WTC11 (cell line): ENCODE measurements around the gene NR3C1. TPM values are rescaled to one million over a fixed set of nuclear protein-coding genes. Genes with fewer than 3 reads are reported as not detected.

Source experiments
- ATAC-seq: fragments of 200-7000 bp; cut with Tn5 transposase; 2 replicates; pipeline ENCODE4 v1.10.0; 2021; ENCODE audit warnings: mild to moderate bottlenecking, moderate library complexity
- CTCF ChIA-PET: fragments of 300-600 bp; sonication (Branson Sonifier 250); formaldehyde crosslinking; loops from one replicate; lab custom pipeline; 2021; ENCODE audit warnings: antibody characterized with exemption; lab: Charles Lee
- POLR2A ChIA-PET: fragments of 350-600 bp; sonication (Branson Sonifier 250); formaldehyde crosslinking; loops from one replicate; lab custom pipeline; 2021; ENCODE audit warnings: antibody characterized with exemption; lab: Charles Lee
- DNase-seq: peaks from one replicate; pipeline ENCODE4 v3.0.0; 2021; ENCODE audit warnings: low spot score
- H3K27ac Mint-ChIP-seq: 2 replicates; pipeline ENCODE4 v1.8.0; 2021; ENCODE audit warnings: mixed read lengths
- H3K27me3 Mint-ChIP-seq: 2 replicates; pipeline ENCODE4 v1.8.0; 2021; ENCODE audit warnings: low read depth, mild to moderate bottlenecking, moderate library complexity, mixed read lengths
- H3K36me3 Mint-ChIP-seq: 2 replicates; pipeline ENCODE4 v1.8.0; 2021; ENCODE audit warnings: mixed read lengths
- H3K4me1 Mint-ChIP-seq: 2 replicates; pipeline ENCODE4 v1.8.0; 2022; ENCODE audit warnings: mixed read lengths
- H3K4me3 Mint-ChIP-seq: 2 replicates; pipeline ENCODE4 v1.8.0; 2021; ENCODE audit warnings: mild to moderate bottlenecking, moderate library complexity, mixed read lengths
- H3K9me3 Mint-ChIP-seq: 2 replicates; pipeline ENCODE4 v1.8.0; 2021; ENCODE audit warnings: mixed read lengths
- CDX4 ChIP-seq: fragments of 250-450 bp; sonication (Bioruptor Pico); IDR thresholded peaks from 2 replicates; pipeline ENCODE4 v1.9.0; 2021; ENCODE audit warnings: moderate library complexity, mild to moderate bottlenecking, inconsistent platforms, borderline replicate concordance
- GABPB1 ChIP-seq: sonication (generic); formaldehyde crosslinking; IDR thresholded peaks from 2 replicates; pipeline ENCODE4 v1.8.1; 2023; ENCODE audit warnings: mild to moderate bottlenecking, missing genetic modification reagents
- MLX ChIP-seq: sonication (generic); formaldehyde crosslinking; IDR thresholded peaks from 2 replicates; pipeline ENCODE4 v1.8.1; 2023; ENCODE audit warnings: mild to moderate bottlenecking, missing genetic modification reagents, moderate library complexity
- MYBL2 ChIP-seq: sonication (generic); formaldehyde crosslinking; IDR thresholded peaks from 2 replicates; pipeline ENCODE4 v1.8.1; 2023; ENCODE audit warnings: mild to moderate bottlenecking, moderate library complexity, missing genetic modification reagents
- NFATC4 ChIP-seq: fragments of 250-450 bp; sonication (Bioruptor Pico); IDR thresholded peaks from 2 replicates; pipeline ENCODE4 v1.9.0; 2021; ENCODE audit warnings: mild to moderate bottlenecking
- NR2C2 ChIP-seq: sonication (generic); formaldehyde crosslinking; IDR thresholded peaks from 2 replicates; pipeline ENCODE4 v1.8.0; 2022; ENCODE audit warnings: mild to moderate bottlenecking, missing genetic modification reagents
- PRDM15 ChIP-seq: sonication (generic); formaldehyde crosslinking; IDR thresholded peaks from 2 replicates; pipeline ENCODE4 v1.8.0; 2022; ENCODE audit warnings: missing genetic modification reagents
- ZBTB21 ChIP-seq: sonication (generic); formaldehyde crosslinking; IDR thresholded peaks from 2 replicates; pipeline ENCODE4 v1.8.1; 2023; ENCODE audit warnings: mild to moderate bottlenecking, missing genetic modification reagents, borderline replicate concordance
- ZBTB43 ChIP-seq: sonication (generic); formaldehyde crosslinking; IDR thresholded peaks from 2 replicates; pipeline ENCODE4 v1.8.1; 2023; ENCODE audit warnings: mild to moderate bottlenecking, missing genetic modification reagents
- ZNF425 ChIP-seq: fragments of 250-450 bp; sonication (Bioruptor Pico); conservative IDR thresholded peaks from 2 replicates; pipeline ENCODE4 v1.9.0; 2021; ENCODE audit warnings: mild to moderate bottlenecking
- ZNF512 ChIP-seq: sonication (generic); formaldehyde crosslinking; IDR thresholded peaks from 2 replicates; pipeline ENCODE4 v1.8.1; 2022; ENCODE audit warnings: missing genetic modification reagents, borderline replicate concordance
- ZNF532 ChIP-seq: fragments of 250-450 bp; sonication (Bioruptor Pico); IDR thresholded peaks from 2 replicates; pipeline ENCODE4 v1.9.0; 2021; ENCODE audit warnings: mild to moderate bottlenecking, borderline replicate concordance
- total RNA-seq: library from RNA; stranded (reverse); gene quantifications from 3 replicates; pipeline ENCODE4 v1.2.3, GENCODE V29; 2021

The NR3C1 gene
- total RNA-seq, 1 experiment from 2014 or later: 15.0 TPM

GRCh38 chr5:143405063-143405848 is 1.8 kb upstream of the NR3C1 start (continued):
- TF ChIP-seq GABPB1 (CRISPR knock-in tag) (peak; percentile 52; the same call in 1 of the 2 replicates), ZNF532 (CRISPR knock-in tag) (0 out of 2 replicates have a peak, but pooled peaks have one; percentile 46), ZNF512 (no peak), ZNF425 (0 out of 2 replicates have a peak, but pooled peaks have one; percentile 32), MLX (CRISPR knock-in tag) (no peak), NR2C2 (no peak)

GRCh38 chr5:143404416-143405062 is 1.1 kb upstream of the NR3C1 start:
- ChIA-PET POLR2A (no interaction called here), CTCF (interaction anchor here (0.6 to 1.8 kb wide), 8 partner anchors 28 to 564 kb away, joined by 3 to 6 read pairs (median 4); no protein-coding TSS in a partner anchor)
- Mint-ChIP-seq H3K27me3 (peaks cover 34% of the 10 kb centered on the region), H3K4me1 (peaks cover 31% of the 10 kb centered on the region), H3K36me3 (no peaks in the 10 kb centered on the region), H3K4me3 (peak overlapping the region; percentile 83), H3K27ac (no peak overlapping the region), H3K9me3 (peaks cover 7% of the 10 kb centered on the region)
- DNase-seq (peak; percentile 59), ATAC-seq (peak; percentile 46)
- 0 out of 2 replicates have a peak, but pooled peaks have one; percentile 26 for TF ChIP-seq ZBTB43
- no peak for TF ChIP-seq CDX4 (CRISPR knock-in tag)

- peak; percentile 1; the same call in 1 of the 2 replicates for ATAC-seq
- TF ChIP-seq ZBTB21 (CRISPR knock-in tag) (no peak), NFATC4 (CRISPR knock-in tag) (no peak), PRDM15 (CRISPR knock-in tag) (no peak), MYBL2 (CRISPR knock-in tag) (no peak)
- Mint-ChIP-seq H3K36me3 (no peaks in the 10 kb centered on the region), H3K4me1 (peaks cover 44% of the 10 kb centered on the region), H3K9me3 (peaks cover 7% of the 10 kb centered on the region), H3K4me3 (peak overlapping the region; percentile 74), H3K27me3 (peaks cover 34% of the 10 kb centered on the region), H3K27ac (no peak overlapping the region)
- DNase-seq: no peak
- ChIA-PET CTCF (interaction anchor here (0.6 to 1.8 kb wide), 10 partner anchors 9 to 400 kb away, joined by 3 to 6 read pairs (median 3); no protein-coding TSS in a partner anchor), POLR2A (interaction anchor here (0.6 to 0.7 kb wide), 3 partner anchors 175 to 596 kb away, joined by 4 to 6 read pairs (median 4); no protein-coding TSS in a partner anchor)
Observed at GRCh38 chr5:143403334-143403592, 223 bp downstream of the NR3C1 start.
